PC-9 (cell line): ENCODE results near the gene WASL.

Experiments used
- CTCF ChIP-seq: fragments of 200-600 bp; sonication (generic); conservative IDR thresholded peaks from 2 replicates; pipeline ENCODE4 v1.6.1; 2017; ENCODE audit warnings: mixed run types, antibody characterized with exemption, mild to moderate bottlenecking, moderate library complexity
- EZH2 ChIP-seq: fragments of 200-600 bp; sonication (generic); IDR thresholded peaks from 2 replicates; pipeline ENCODE4 v1.8.0; 2017; ENCODE audit warnings: antibody characterized with exemption, low read depth

DNA sequence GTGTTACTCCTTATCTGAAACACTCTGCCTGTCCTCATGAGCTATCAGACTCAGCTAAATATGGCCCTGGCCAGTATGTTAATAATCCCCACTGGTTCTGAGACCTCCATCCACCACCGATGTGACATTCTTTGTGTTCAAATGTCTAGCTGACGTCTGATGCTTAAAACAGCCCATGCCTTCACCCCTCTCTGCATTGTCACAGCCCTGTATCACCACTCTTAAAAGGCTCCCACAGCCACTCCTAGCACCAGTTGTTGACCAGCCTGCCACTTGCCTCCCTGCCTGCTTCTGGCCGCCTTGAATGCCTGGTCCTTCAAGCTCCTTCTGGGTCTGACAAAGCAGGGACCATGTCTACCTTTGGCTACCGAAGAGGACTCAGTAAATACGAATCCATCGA lies 93.2 kb downstream of the WASL start, which contains the start of gene LMOD2:
- TF ChIP-seq CTCF (no peak), EZH2 (no peak)
